Liver (tissue), 9 donors: ENCODE data around the gene FAM13C. TPM values are rescaled to one million over a fixed set of nuclear protein-coding genes. Genes with fewer than 3 reads are reported as not detected.

Experiments
- DNase-seq: peaks from one replicate; pipeline ENCODE4 v3.0.0-alpha.2; 2017; ENCODE audit warnings: low spot score
- H3K27ac ChIP-seq, 2 donors: one replicate each; pipeline ENCODE4 v1.7.0; 2013; ENCODE audit warnings: inconsistent platforms in 2 of 2, low read length in 2 of 2, control low read depth in 1 of 2, low read depth in 1 of 2, mild to moderate bottlenecking in 1 of 2
- H3K27me3 ChIP-seq, 4 donors: one replicate each; pipeline versions ENCODE4 v1.6.1 to v1.7.0; 2013; ENCODE audit warnings: low read length in 3 of 4, inconsistent platforms in 1 of 4, mild to moderate bottlenecking in 1 of 4, moderate library complexity in 1 of 4; ENCODE audit not compliant: control insufficient read depth in 4 of 4, insufficient read depth in 4 of 4
- H3K36me3 ChIP-seq, 4 donors: one replicate each; pipeline versions ENCODE4 v1.6.1 to v1.7.0; 2013; ENCODE audit warnings: low read length in 3 of 4, mild to moderate bottlenecking in 3 of 4, low read depth in 1 of 4, moderate library complexity in 1 of 4; ENCODE audit not compliant: control insufficient read depth in 4 of 4, insufficient read depth in 3 of 4
- H3K4me1 ChIP-seq, 4 donors: one replicate each; pipeline versions ENCODE4 v1.6.1 to v1.7.0; 2013; ENCODE audit warnings: low read length in 3 of 4, mild to moderate bottlenecking in 3 of 4, moderate library complexity in 1 of 4; ENCODE audit not compliant: control insufficient read depth in 4 of 4, insufficient read depth in 4 of 4
- H3K4me3 ChIP-seq, 3 donors: one replicate each; pipeline versions ENCODE4 v1.6.1 to v1.7.0; 2013; ENCODE audit warnings: low read length in 3 of 3, control low read depth in 1 of 3, low read depth in 1 of 3, mild to moderate bottlenecking in 1 of 3
- H3K9ac ChIP-seq, 2 donors: one replicate each; pipeline ENCODE4 v1.7.0; 2013; ENCODE audit warnings: low read length in 2 of 2, mild to moderate bottlenecking in 2 of 2, moderate library complexity in 2 of 2, control low read depth in 1 of 2, low read depth in 1 of 2
- H3K9me3 ChIP-seq, 4 donors: one replicate each; pipeline versions ENCODE4 v1.6.1 to v1.7.0; 2013; ENCODE audit warnings: low read length in 3 of 4; ENCODE audit not compliant: control insufficient read depth in 4 of 4
- EGR1 ChIP-seq, 2 donors: IDR thresholded peaks; 2 replicates each; pipeline ENCODE4 v1.6.1; 2016 to 2018; ENCODE audit warnings: antibody characterized with exemption in 2 of 2, low read depth in 2 of 2
- FOXA1 ChIP-seq: IDR thresholded peaks from 2 replicates; pipeline ENCODE4 v1.6.1; 2016; ENCODE audit warnings: antibody characterized with exemption
- FOXA2 ChIP-seq: IDR thresholded peaks from 2 replicates; pipeline ENCODE4 v1.6.1; 2016; ENCODE audit warnings: antibody characterized with exemption
- GABPA ChIP-seq, 2 donors: IDR thresholded peaks in 1 of 2; conservative IDR thresholded peaks in 1 of 2; 2 replicates each; pipeline ENCODE4 v1.6.1; 2016; ENCODE audit warnings: antibody characterized with exemption in 2 of 2, mild to moderate bottlenecking in 1 of 2, moderate library complexity in 1 of 2
- HNF4A ChIP-seq, 2 donors: conservative IDR thresholded peaks; 2 replicates each; pipeline ENCODE4 v1.6.1; 2016; ENCODE audit warnings: antibody characterized with exemption in 2 of 2, mild to moderate bottlenecking in 2 of 2
- JUND ChIP-seq, 2 donors: IDR thresholded peaks; 2 replicates each; pipeline ENCODE4 v1.6.1; 2016; ENCODE audit warnings: antibody characterized with exemption in 2 of 2
- NR2F2 ChIP-seq: IDR thresholded peaks from 2 replicates; pipeline ENCODE4 v1.6.1; 2016; ENCODE audit warnings: antibody characterized with exemption
- RXRA ChIP-seq, 2 donors: IDR thresholded peaks; 2 replicates each; pipeline ENCODE4 v1.6.1; 2017 to 2018; ENCODE audit warnings: antibody characterized with exemption in 2 of 2, mild to moderate bottlenecking in 1 of 2
- SP1 ChIP-seq: IDR thresholded peaks from 2 replicates; pipeline ENCODE4 v1.6.1; 2018; ENCODE audit warnings: antibody characterized with exemption, mild to moderate bottlenecking
- TAF1 ChIP-seq: conservative IDR thresholded peaks from 2 replicates; pipeline ENCODE4 v1.6.1; 2016; ENCODE audit warnings: antibody characterized with exemption, mild to moderate bottlenecking
- YY1 ChIP-seq: IDR thresholded peaks from 2 replicates; pipeline ENCODE4 v1.6.1; 2016; ENCODE audit warnings: antibody characterized with exemption, mild to moderate bottlenecking
- WGBS: extraction: QIAGEN DNeasy Blood & Tissue Kit; methylation state at CpG from one replicate; pipeline ENCODE4 v1.1.7; 2013; 5-methylcytosine and 5-hydroxymethylcytosine counted together
- polyA plus RNA-seq, 2 donors: library from polyadenylated mRNA; stranded (reverse) in 1 of 2; unstranded in 1 of 2; fragments of 200-250 nt in 1 of 2; fragments of >200 nt in 1 of 2; fragmentation: Nextera tagmentation in 1 of 2; extraction: Ambion mirVana in 1 of 2; gene quantifications; one replicate each; pipeline versions ENCODE4 v1.2.1 to v1.2.3, GENCODE V29; 2013 to 2015
- total RNA-seq, 2 donors: library from RNA; depleted of rRNA; stranded (reverse); fragments of >200 nt; gene quantifications; one replicate each; pipeline ENCODE4 v1.2.3, GENCODE V29; 2014
- TF ChIP-seq, protein P1 (sequence below): IDR thresholded peaks from 2 replicates; pipeline ENCODE4 v1.6.1; 2016; ENCODE audit warnings: antibody characterized with exemption
- TF ChIP-seq, protein P2 (sequence below): IDR thresholded peaks from 2 replicates; pipeline ENCODE4 v1.6.1; 2016; ENCODE audit warnings: antibody characterized with exemption
- TF ChIP-seq, protein P3 (sequence below): IDR thresholded peaks from 2 replicates; pipeline ENCODE4 v1.6.1; 2016; ENCODE audit warnings: antibody characterized with exemption
- TF ChIP-seq, protein P4 (sequence below): IDR thresholded peaks from 2 replicates; pipeline ENCODE4 v1.6.1; 2016; ENCODE audit warnings: antibody characterized with exemption, mild to moderate bottlenecking
- TF ChIP-seq, protein P5 (sequence below): fragments of 150-350 bp; IDR thresholded peaks from 2 replicates; pipeline ENCODE4 v1.5.1; 2017; ENCODE audit warnings: improper control_type of control experiment, low read depth, low read length; ENCODE audit not compliant: missing input control
- donor health status: healthy.
- donor health status: healthy.
- donor health status: healthy.
- donor health status: healthy.
- donor health status: healthy.

Gene FAM13C
- total and polyA plus RNA-seq, 4 donors, result 0.87 to 2.4 (median 2.1) TPM

DNA sequence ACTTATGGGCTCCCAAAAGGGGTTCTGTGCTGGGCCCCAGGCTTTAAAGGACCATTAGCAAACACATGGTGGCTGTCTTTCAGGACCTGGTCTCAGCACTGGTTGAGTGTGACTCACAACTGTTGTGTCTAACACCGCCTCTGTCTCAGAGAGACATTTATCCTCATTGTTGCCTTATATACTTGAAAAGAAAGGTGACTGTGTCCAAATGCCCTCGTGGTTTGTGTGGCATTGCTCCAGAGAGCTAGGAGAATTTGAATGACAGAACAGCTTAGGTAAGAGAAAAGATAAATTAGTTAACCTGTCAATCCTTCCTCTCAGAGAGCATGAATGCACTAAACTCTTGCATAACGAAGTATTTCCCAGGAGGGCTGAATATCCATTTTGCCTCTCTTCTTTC, 14.5 kb upstream of the FAM13C start (continued):
- TF ChIP-seq, protein P1, sequence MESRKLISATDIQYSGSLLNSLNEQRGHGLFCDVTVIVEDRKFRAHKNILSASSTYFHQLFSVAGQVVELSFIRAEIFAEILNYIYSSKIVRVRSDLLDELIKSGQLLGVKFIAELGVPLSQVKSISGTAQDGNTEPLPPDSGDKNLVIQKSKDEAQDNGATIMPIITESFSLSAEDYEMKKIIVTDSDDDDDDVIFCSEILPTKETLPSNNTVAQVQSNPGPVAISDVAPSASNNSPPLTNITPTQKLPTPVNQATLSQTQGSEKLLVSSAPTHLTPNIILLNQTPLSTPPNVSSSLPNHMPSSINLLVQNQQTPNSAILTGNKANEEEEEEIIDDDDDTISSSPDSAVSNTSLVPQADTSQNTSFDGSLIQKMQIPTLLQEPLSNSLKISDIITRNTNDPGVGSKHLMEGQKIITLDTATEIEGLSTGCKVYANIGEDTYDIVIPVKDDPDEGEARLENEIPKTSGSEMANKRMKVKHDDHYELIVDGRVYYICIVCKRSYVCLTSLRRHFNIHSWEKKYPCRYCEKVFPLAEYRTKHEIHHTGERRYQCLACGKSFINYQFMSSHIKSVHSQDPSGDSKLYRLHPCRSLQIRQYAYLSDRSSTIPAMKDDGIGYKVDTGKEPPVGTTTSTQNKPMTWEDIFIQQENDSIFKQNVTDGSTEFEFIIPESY, result no peak
- TF ChIP-seq GABPA (IDR thresholded peaks at IDR 0.05 in 1 of 2, conservative IDR thresholded peaks at IDR 0.05 in 1 of 2), result no peak
- no peak for TF ChIP-seq EGR1 (IDR thresholded peaks at IDR 0.05; ENCODE audit: low read depth in 2 of 2)
- TF ChIP-seq RXRA (IDR thresholded peaks at IDR 0.05), result no peak
- TF ChIP-seq FOXA1, result no peak
- TF ChIP-seq JUND (IDR thresholded peaks at IDR 0.05), result no peak
- TF ChIP-seq FOXA2, result no peak
- no peak for TF ChIP-seq HNF4A (conservative IDR thresholded peaks at IDR 0.05)
- TF ChIP-seq NR2F2, result no peak
- TF ChIP-seq, protein P2, sequence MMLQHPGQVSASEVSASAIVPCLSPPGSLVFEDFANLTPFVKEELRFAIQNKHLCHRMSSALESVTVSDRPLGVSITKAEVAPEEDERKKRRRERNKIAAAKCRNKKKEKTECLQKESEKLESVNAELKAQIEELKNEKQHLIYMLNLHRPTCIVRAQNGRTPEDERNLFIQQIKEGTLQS, result no peak

DNA sequence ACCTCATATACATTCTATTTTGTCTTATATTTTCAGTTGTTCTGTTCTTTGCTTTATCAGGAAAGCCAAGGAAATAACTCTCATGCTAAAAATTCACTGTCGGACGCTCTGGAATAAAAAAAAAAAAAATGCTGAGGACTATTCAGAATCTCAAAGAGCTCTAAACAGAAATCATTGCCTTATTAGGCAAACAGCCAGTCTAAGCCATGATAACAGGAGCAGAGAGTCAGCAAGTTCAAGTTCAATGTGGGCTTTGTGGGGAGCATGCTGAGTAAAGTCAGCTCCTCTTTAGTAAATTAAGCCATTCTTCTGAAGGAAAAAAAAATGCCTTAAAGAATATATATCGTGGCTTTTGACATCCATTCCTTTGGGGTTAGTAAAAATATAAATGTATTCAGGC, 13.6 kb upstream of the FAM13C start:
- Histone ChIP-seq H3K4me3 (no peak overlapping the region), H3K27ac (no peak overlapping the region), H3K9me3 (no peaks in the 10 kb centered on the region), H3K36me3 (no peaks in the 10 kb centered on the region), H3K4me1 (no peaks in the 10 kb centered on the region), H3K27me3 (no peaks in the 10 kb centered on the region), H3K9ac (no peak overlapping the region)
- TF ChIP-seq, protein P1, result no peak
- TF ChIP-seq TAF1 (no peak), NR2F2 (peak; percentile 37)
- no peak for DNase-seq
- 70% methylated on average over 3 of the region's 3 CpGs for WGBS

DNA sequence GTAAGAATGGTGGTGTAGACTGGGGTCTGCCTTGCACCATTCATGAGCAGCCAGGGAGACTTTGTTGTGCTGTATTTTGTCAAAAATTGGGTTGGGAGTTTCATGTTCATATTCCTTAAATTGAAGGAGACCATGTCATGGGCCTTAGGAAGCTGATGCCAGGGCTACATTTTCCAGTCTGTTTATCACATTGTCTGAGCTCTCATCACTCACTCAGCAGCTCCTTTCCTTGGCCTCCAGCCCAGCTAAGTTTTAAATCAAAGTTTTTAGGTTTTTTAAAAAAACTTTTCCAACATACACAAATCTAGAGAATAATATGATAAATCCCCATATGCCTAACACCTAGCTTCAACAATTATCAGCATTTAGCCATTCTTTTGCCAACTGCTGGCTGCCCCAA, 12.6 kb upstream of the FAM13C start:
- Histone ChIP-seq H3K27ac (no peak overlapping the region), H3K4me3 (no peak overlapping the region), H3K9me3 (no peaks in the 10 kb centered on the region), H3K9ac (no peak overlapping the region), H3K36me3 (no peaks in the 10 kb centered on the region), H3K4me1 (no peaks in the 10 kb centered on the region), H3K27me3 (no peaks in the 10 kb centered on the region)
- DNase-seq, result no peak
- TF ChIP-seq GABPA (IDR thresholded peaks at IDR 0.05 in 1 of 2, conservative IDR thresholded peaks at IDR 0.05 in 1 of 2), result no peak
- TF ChIP-seq, protein P3, sequence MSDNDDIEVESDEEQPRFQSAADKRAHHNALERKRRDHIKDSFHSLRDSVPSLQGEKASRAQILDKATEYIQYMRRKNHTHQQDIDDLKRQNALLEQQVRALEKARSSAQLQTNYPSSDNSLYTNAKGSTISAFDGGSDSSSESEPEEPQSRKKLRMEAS, result no peak
- TF ChIP-seq TAF1, result no peak
- no peak for TF ChIP-seq EGR1 (IDR thresholded peaks at IDR 0.05; ENCODE audit: low read depth in 2 of 2)

DNA sequence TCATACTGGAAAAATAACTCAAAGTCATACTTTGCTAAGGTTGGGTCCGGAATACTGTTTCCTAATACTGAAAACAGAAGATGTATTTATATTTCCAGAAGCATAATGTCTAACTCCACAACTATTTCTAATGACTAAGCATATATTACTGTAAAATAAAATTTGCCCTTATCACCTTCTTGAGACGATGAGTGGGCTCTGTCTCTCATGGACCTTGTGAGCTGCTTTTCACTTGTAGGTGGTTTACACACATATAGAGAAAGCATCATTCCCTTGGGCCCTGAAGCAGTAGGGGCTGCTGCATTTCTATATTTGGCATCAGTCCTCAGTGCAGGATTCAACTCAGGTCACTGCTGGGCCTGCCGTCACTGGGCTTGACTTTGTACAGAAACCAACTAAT, 10.7 kb upstream of the FAM13C start:
- no peak overlapping the region for H3K4me3 ChIP-seq
- H3K36me3 ChIP-seq, result no peaks in the 10 kb centered on the region
- WGBS, result 87% methylated on average over 3 of the region's 3 CpGs
- no peak overlapping the region for H3K9ac ChIP-seq
- H3K9me3 ChIP-seq, result no peaks in the 10 kb centered on the region
- no peaks in the 10 kb centered on the region for H3K4me1 ChIP-seq
- H3K27me3 ChIP-seq, result no peaks in the 10 kb centered on the region
- H3K27ac ChIP-seq, result no peak overlapping the region
- DNase-seq, result no peak
- TF ChIP-seq EGR1 (IDR thresholded peaks at IDR 0.05; ENCODE audit: low read depth in 2 of 2) (no peak), JUND (IDR thresholded peaks at IDR 0.05) (no peak), SP1 (no peak), YY1 (no peak), NR2F2 (no peak), HNF4A (conservative IDR thresholded peaks at IDR 0.05) (no peak), FOXA2 (no peak), RXRA (IDR thresholded peaks at IDR 0.05) (no peak)
- TF ChIP-seq, protein P3, result no peak
- TF ChIP-seq, protein P4, sequence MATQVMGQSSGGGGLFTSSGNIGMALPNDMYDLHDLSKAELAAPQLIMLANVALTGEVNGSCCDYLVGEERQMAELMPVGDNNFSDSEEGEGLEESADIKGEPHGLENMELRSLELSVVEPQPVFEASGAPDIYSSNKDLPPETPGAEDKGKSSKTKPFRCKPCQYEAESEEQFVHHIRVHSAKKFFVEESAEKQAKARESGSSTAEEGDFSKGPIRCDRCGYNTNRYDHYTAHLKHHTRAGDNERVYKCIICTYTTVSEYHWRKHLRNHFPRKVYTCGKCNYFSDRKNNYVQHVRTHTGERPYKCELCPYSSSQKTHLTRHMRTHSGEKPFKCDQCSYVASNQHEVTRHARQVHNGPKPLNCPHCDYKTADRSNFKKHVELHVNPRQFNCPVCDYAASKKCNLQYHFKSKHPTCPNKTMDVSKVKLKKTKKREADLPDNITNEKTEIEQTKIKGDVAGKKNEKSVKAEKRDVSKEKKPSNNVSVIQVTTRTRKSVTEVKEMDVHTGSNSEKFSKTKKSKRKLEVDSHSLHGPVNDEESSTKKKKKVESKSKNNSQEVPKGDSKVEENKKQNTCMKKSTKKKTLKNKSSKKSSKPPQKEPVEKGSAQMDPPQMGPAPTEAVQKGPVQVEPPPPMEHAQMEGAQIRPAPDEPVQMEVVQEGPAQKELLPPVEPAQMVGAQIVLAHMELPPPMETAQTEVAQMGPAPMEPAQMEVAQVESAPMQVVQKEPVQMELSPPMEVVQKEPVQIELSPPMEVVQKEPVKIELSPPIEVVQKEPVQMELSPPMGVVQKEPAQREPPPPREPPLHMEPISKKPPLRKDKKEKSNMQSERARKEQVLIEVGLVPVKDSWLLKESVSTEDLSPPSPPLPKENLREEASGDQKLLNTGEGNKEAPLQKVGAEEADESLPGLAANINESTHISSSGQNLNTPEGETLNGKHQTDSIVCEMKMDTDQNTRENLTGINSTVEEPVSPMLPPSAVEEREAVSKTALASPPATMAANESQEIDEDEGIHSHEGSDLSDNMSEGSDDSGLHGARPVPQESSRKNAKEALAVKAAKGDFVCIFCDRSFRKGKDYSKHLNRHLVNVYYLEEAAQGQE, result no peak
- TF ChIP-seq, protein P5, sequence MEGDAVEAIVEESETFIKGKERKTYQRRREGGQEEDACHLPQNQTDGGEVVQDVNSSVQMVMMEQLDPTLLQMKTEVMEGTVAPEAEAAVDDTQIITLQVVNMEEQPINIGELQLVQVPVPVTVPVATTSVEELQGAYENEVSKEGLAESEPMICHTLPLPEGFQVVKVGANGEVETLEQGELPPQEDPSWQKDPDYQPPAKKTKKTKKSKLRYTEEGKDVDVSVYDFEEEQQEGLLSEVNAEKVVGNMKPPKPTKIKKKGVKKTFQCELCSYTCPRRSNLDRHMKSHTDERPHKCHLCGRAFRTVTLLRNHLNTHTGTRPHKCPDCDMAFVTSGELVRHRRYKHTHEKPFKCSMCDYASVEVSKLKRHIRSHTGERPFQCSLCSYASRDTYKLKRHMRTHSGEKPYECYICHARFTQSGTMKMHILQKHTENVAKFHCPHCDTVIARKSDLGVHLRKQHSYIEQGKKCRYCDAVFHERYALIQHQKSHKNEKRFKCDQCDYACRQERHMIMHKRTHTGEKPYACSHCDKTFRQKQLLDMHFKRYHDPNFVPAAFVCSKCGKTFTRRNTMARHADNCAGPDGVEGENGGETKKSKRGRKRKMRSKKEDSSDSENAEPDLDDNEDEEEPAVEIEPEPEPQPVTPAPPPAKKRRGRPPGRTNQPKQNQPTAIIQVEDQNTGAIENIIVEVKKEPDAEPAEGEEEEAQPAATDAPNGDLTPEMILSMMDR, result no peak
